ENCODE data around the gene UAP1L1. TPM values are rescaled to one million over a fixed set of nuclear protein-coding genes. Genes with fewer than 3 reads are reported as not detected.

Gene UAP1L1
- total and polyA plus RNA-seq, 9 of the 15 experiments (the other 6 are each of a cell fraction or from before 2014, with no cell fraction given): 0.20 to 8.6 (median 3.7) TPM

DNA sequence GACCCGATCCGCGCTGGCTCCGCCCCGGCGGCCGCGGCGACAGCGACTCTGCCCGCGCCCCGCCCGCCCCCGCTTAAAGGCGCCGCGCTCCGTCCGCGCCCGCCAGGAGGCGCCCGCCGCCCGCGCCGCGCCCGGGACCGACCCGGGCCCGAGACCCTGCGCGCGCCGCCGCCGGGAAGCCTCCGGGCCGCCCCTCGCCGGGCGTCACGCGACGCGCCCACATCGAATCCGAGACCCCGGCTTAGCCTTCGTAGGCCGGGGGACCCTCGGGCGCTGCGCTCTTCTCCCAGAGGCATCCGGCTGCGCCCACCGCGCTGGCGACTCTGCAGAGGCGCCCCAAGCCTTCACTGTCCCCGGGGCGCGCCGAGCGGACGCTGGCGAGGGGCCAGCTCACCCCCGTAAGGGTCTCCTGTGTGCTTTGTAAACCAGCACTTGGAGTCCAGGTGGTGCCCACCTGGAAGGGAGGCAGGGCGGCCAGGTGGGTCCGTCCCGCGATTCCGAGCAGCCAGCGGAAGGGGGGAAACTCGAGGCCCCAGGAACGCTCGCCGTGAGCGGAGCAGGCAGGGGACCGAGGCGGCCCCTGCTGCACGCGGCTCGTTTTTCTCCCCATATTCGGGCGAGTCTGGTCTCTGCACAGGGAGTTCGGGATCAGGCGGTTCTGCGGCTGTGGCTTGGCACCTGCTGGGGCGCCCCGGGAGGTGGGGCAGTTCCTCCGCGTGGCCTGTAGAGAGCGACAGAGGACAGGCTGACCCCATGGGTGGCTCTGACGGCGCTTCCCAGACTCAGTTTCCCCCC, 48.9 kb upstream of the UAP1L1 start (continued):
- no peak for TF ChIP-seq ESRRB (CRISPR knock-in tag; IDR thresholded peaks at IDR 0.05; ENCODE audit: borderline replicate concordance)
- no peak for TF ChIP-seq HDGF (IDR thresholded peaks at IDR 0.05)
- TF ChIP-seq FOXA3 (CRISPR knock-in tag; conservative IDR thresholded peaks at IDR 0.05 in 1 of 2, IDR thresholded peaks at IDR 0.05 in 1 of 2): 0 out of 4 replicates have a peak, but pooled peaks of 1 of the 2 experiments have one; percentile 14
- TF ChIP-seq, protein P1, sequence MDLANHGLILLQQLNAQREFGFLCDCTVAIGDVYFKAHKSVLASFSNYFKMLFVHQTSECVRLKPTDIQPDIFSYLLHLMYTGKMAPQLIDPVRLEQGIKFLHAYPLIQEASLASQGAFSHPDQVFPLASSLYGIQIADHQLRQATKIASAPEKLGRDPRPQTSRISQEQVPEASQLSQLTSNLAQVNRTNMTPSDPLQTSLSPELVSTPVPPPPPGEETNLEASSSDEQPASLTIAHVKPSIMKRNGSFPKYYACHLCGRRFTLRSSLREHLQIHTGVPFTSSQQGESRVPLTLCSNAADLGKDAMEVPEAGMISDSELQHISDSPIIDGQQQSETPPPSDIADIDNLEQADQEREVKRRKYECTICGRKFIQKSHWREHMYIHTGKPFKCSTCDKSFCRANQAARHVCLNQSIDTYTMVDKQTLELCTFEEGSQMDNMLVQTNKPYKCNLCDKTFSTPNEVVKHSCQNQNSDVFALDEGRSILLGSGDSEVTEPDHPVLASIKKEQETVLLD (IDR thresholded peaks at IDR 0.05): no peak; the same call in 1 of the 2 replicates
- TF ChIP-seq, protein P2, sequence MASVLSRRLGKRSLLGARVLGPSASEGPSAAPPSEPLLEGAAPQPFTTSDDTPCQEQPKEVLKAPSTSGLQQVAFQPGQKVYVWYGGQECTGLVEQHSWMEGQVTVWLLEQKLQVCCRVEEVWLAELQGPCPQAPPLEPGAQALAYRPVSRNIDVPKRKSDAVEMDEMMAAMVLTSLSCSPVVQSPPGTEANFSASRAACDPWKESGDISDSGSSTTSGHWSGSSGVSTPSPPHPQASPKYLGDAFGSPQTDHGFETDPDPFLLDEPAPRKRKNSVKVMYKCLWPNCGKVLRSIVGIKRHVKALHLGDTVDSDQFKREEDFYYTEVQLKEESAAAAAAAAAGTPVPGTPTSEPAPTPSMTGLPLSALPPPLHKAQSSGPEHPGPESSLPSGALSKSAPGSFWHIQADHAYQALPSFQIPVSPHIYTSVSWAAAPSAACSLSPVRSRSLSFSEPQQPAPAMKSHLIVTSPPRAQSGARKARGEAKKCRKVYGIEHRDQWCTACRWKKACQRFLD (CRISPR knock-in tag; IDR thresholded peaks at IDR 0.05): no peak; the same call in 1 of the 2 replicates
- no peak for TF ChIP-seq ID3 (CRISPR knock-in tag; IDR thresholded peaks at IDR 0.05)
- TF ChIP-seq ID3 (tag; IDR thresholded peaks at IDR 0.05): no peak
- TF ChIP-seq, protein P3, sequence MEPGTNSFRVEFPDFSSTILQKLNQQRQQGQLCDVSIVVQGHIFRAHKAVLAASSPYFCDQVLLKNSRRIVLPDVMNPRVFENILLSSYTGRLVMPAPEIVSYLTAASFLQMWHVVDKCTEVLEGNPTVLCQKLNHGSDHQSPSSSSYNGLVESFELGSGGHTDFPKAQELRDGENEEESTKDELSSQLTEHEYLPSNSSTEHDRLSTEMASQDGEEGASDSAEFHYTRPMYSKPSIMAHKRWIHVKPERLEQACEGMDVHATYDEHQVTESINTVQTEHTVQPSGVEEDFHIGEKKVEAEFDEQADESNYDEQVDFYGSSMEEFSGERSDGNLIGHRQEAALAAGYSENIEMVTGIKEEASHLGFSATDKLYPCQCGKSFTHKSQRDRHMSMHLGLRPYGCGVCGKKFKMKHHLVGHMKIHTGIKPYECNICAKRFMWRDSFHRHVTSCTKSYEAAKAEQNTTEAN (CRISPR knock-in tag; IDR thresholded peaks at IDR 0.05): no peak
- TF ChIP-seq TBP (optimal IDR thresholded peaks at IDR 0.05; ENCODE audit: low read depth, low read length): no peak
- no peak for TF ChIP-seq RBM34 (IDR thresholded peaks at IDR 0.05; ENCODE audit: borderline replicate concordance, insufficient read depth, low read length)
- peak; percentile 62; the same call in 1 of the 2 replicates for TF ChIP-seq ZNF431 (CRISPR knock-in tag; IDR thresholded peaks at IDR 0.05)
- no peak for TF ChIP-seq ZFP30 (CRISPR knock-in tag; IDR thresholded peaks at IDR 0.05; ENCODE audit: borderline replicate concordance)
- 0 out of 2 replicates have a peak, but pooled peaks have one; percentile 6 for TF ChIP-seq GABPA (tag; conservative IDR thresholded peaks at IDR 0.05; ENCODE audit: low read depth)
- TF ChIP-seq, protein P4, sequence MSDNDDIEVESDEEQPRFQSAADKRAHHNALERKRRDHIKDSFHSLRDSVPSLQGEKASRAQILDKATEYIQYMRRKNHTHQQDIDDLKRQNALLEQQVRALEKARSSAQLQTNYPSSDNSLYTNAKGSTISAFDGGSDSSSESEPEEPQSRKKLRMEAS (CRISPR knock-in tag; IDR thresholded peaks at IDR 0.05): peak; percentile 77
- no peak for TF ChIP-seq PTBP1 (IDR thresholded peaks at IDR 0.05; ENCODE audit: low read depth, low read length)

Data from K562 (cell line).